Right lobe of liver (tissue), 6 donors: ENCODE measurements around the gene ZNF438. TPM values are rescaled to one million over a fixed set of nuclear protein-coding genes. Genes with fewer than 3 reads are reported as not detected.

Source experiments
- ATAC-seq, 4 donors: fragments of 200-7000 bp; cut with Tn5 transposase; one replicate each; pipeline ENCODE4 v1.9.1; 2020; ENCODE audit warnings: mild to moderate bottlenecking in 4 of 4, moderate library complexity in 4 of 4
- DNase-seq, 3 donors: peaks; one replicate each; pipeline ENCODE4 v3.0.0-alpha.2; 2020
- H3K27ac ChIP-seq, 3 donors: fragments of 200-600 bp; one replicate each; pipeline ENCODE4 v1.8.0; 2022
- H3K27me3 ChIP-seq, 2 donors: fragments of 200-600 bp; one replicate each; pipeline ENCODE4 v1.8.0; 2022
- H3K36me3 ChIP-seq, 4 donors: fragments of 200-600 bp; sonication (generic) in 1 of 4; one replicate each; pipeline versions ENCODE4 v1.5.1 to v1.8.0; 2017 to 2022; ENCODE audit warnings: control low read depth in 1 of 4
- H3K4me1 ChIP-seq, 4 donors: fragments of 200-600 bp; sonication (generic) in 1 of 4; one replicate each; pipeline versions ENCODE4 v1.5.1 to v1.8.0; 2017 to 2022; ENCODE audit warnings: control low read depth in 1 of 4
- H3K4me3 ChIP-seq, 3 donors: fragments of 200-600 bp; one replicate each; pipeline ENCODE4 v1.8.0; 2022
- H3K9me3 ChIP-seq, 4 donors: fragments of 200-600 bp; sonication (generic) in 1 of 4; one replicate each; pipeline versions ENCODE4 v1.5.1 to v1.8.0; 2017 to 2022; ENCODE audit warnings: control low read depth in 1 of 4
- POLR2A ChIP-seq: fragments of 450-650 bp; IDR thresholded peaks from one replicate; pipeline ENCODE4 v1.6.1; 2017; ENCODE audit warnings: antibody characterized with exemption, mild to moderate bottlenecking
- WGBS: methylation state at CpG from one replicate; pipeline ENCODE4 v1.1.6; 2018; ENCODE audit warnings: low coverage, low lambda C conversion rate; ENCODE audit not compliant: insufficient coverage; ENCODE audit errors: missing lambda C conversion rate; 5-methylcytosine and 5-hydroxymethylcytosine counted together
- intact Hi-C, 2 donors: fragments of 100-400 bp; cut with DNase I; formaldehyde crosslinking; loops; one replicate each; pipeline versions ENCODE4 v1.11.2 to v1.14.1; 2022
- total RNA-seq, 6 experiments: library from RNA; depleted of rRNA in 2 of 6; stranded (reverse); fragments of >200 nt in 2 of 6; fragmentation: NEBNext Ultra II Directional in 3 of 6; extraction: Animal tissue kit (Norgen Biotek cat#: 25700) in 3 of 6; gene quantifications; one replicate each; pipeline versions ENCODE4 v1.1.0 to v1.2.4, GENCODE V29; 2016 to 2023
- TF ChIP-seq, protein P1 (sequence below), 4 donors: fragments of 200-600 bp in 3 of 4; fragments of 450-650 bp in 1 of 4; IDR thresholded peaks; one replicate each; pipeline versions ENCODE4 v1.5.1 to v1.8.0; 2016 to 2022; ENCODE audit warnings: antibody characterized with exemption in 4 of 4, mild to moderate bottlenecking in 2 of 4
- donor health status: DM: no; HTN: yes; CAD: no.
- donor health status: DM: no; HTN: no; CAD: no.
- donor health status: DM: no; HTN: no; CAD: no.
- donor health status: DM: no; HTN: yes; CAD: no.
- donor health status: DM: no; HTN: yes; CAD: no.

The ZNF438 gene
- total RNA-seq, 6 experiments from 2014 or later, result 2.5 to 5.2 (median 3.3) TPM

DNA sequence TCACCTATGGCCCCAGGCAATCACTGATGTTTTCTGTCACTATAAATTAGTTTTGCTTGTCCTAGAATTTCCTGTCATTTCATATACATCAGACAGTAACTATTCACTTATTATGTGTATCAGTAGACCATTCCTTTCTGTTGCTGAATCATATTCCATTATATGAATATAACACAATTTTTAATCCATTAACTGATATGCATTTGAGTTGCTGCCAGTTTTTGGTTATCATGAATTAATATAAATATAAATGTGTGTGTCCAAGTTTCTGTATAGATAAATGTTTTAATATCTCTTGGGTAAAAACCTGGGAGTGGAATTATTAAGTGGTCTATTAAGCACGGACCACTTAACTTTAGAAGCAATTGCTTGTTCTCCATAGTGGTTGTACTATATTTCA lies 143.8 kb downstream of the ZNF438 start:
- TF ChIP-seq, protein P1, sequence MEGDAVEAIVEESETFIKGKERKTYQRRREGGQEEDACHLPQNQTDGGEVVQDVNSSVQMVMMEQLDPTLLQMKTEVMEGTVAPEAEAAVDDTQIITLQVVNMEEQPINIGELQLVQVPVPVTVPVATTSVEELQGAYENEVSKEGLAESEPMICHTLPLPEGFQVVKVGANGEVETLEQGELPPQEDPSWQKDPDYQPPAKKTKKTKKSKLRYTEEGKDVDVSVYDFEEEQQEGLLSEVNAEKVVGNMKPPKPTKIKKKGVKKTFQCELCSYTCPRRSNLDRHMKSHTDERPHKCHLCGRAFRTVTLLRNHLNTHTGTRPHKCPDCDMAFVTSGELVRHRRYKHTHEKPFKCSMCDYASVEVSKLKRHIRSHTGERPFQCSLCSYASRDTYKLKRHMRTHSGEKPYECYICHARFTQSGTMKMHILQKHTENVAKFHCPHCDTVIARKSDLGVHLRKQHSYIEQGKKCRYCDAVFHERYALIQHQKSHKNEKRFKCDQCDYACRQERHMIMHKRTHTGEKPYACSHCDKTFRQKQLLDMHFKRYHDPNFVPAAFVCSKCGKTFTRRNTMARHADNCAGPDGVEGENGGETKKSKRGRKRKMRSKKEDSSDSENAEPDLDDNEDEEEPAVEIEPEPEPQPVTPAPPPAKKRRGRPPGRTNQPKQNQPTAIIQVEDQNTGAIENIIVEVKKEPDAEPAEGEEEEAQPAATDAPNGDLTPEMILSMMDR (IDR thresholded peaks at IDR 0.05), result no peak
- no peak for TF ChIP-seq POLR2A
- H3K4me1 ChIP-seq, result no peaks in the 10 kb centered on the region
- H3K27me3 ChIP-seq, result no peaks in the 10 kb centered on the region
- 84% methylated on average over 1 of the region's 1 CpG for WGBS
- intact Hi-C loops, result no loop called here
- no peaks in the 10 kb centered on the region for H3K9me3 ChIP-seq
- H3K4me3 ChIP-seq, result no peak overlapping the region
- no peak for ATAC-seq
- H3K36me3 ChIP-seq, result no peaks in the 10 kb centered on the region
- DNase-seq, result no peak
- H3K27ac ChIP-seq, result no peak overlapping the region

DNA sequence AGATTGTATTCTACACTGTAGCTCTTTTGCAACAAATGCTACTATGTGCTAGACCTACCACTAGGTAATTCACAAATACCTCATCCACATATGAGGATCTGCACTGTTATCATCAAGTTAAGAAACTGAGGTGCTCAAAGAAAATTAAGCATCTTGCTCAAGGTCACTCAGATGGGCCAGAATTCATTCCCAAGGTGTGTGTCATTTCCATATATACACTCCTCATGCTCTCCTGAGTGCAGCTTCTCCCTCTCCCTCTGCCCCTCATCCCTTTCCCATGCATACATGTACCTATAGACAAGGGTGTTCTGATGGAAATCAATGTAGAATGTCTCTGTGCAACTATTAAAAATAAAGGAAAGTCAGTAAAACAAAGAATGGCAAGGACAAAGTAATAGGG lies 146.2 kb downstream of the ZNF438 start:
- no peaks in the 10 kb centered on the region for H3K9me3 ChIP-seq
- no peaks in the 10 kb centered on the region for H3K4me1 ChIP-seq
- H3K27ac ChIP-seq, result no peak overlapping the region
- no peak for TF ChIP-seq POLR2A
- TF ChIP-seq, protein P1 (IDR thresholded peaks at IDR 0.05), result no peak
- H3K36me3 ChIP-seq, result no peaks in the 10 kb centered on the region
- H3K27me3 ChIP-seq, result no peaks in the 10 kb centered on the region
- intact Hi-C loops, result no loop called here
- ATAC-seq (no peak), DNase-seq (no peak)
- H3K4me3 ChIP-seq, result no peak overlapping the region

DNA sequence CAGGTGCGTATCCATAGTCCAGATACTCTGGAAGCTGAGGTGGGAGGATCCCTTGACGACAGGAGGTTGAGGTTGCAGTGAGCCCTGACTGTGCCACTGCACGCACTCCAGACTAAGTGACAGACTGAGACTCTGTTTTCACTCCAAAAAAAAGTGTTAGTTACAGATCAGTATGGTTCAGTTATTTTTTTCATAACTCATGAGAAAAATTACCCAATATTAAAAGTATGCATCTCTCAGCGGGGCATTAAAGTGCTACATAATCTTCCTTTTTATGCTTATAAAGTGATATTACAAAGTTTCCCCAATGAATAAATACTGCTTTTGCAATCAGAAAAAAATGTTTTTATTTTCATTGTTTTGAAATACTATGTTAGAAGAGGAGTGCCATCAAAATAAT lies 147.9 kb downstream of the ZNF438 start:
- 71% methylated on average over 4 of the region's 4 CpGs for WGBS
- no peak for DNase-seq

DNA sequence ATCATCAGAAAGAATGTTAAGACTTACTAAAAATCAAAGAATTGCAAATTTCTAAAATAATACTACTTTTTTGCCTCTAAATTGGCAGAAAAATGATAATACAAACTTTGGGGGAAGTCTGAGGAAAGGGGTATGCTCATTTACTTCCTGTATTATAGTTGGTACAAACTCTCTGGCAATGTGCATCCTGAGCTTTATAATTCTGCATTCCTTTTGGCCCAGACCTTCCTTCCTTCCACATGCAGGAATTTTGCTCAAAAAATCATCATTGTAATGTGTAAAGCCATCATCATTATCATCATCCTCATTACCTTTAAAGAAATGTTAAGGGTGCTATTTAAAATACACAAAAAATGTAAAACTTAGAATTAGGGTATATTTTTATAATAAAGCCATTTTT lies 148.5 kb downstream of the ZNF438 start:
- TF ChIP-seq POLR2A, result no peak
- TF ChIP-seq, protein P1 (IDR thresholded peaks at IDR 0.05), result no peak
- no peaks in the 10 kb centered on the region for H3K4me1 ChIP-seq
- no peak for DNase-seq

More for the DNA sequence above, 147.9 kb downstream of the ZNF438 start:
- Histone ChIP-seq H3K4me1 (no peaks in the 10 kb centered on the region), H3K4me3 (no peak overlapping the region), H3K9me3 (no peaks in the 10 kb centered on the region), H3K27me3 (no peaks in the 10 kb centered on the region), H3K36me3 (no peaks in the 10 kb centered on the region), H3K27ac (no peak overlapping the region)
- ATAC-seq, result no peak
- intact Hi-C loops, result no loop called here
- TF ChIP-seq, protein P1 (IDR thresholded peaks at IDR 0.05), result no peak
- TF ChIP-seq POLR2A, result no peak

DNA sequence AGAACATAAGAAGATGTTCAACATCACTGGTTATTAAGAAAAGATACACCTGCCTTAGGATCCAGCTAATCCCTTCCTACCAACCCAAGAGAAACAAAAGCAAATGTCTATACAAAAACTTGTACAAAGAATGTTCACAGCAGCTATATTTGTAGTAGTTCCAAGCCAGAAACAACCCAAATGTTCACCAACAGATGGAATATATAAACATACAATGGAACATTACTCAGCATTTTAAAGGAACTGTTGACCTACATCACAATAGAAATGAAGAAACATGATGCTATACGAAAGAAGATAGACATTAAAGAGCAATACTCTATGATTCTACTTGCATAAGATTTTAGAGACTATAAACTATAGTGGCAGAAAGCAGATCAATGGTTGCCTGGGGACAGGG lies 149.4 kb downstream of the ZNF438 start:
- Histone ChIP-seq H3K27ac (no peak overlapping the region), H3K4me3 (no peak overlapping the region), H3K36me3 (no peaks in the 10 kb centered on the region), H3K9me3 (no peaks in the 10 kb centered on the region), H3K4me1 (no peaks in the 10 kb centered on the region), H3K27me3 (no peaks in the 10 kb centered on the region)
- TF ChIP-seq, protein P1 (IDR thresholded peaks at IDR 0.05), result no peak
- no peak for TF ChIP-seq POLR2A
- DNase-seq (no peak), ATAC-seq (no peak)
- WGBS, result 25% methylated on average over 1 of the region's 1 CpG
- intact Hi-C loops, result no loop called here

More for the DNA sequence above, 148.5 kb downstream of the ZNF438 start:
- H3K27me3 ChIP-seq, result no peaks in the 10 kb centered on the region
- ATAC-seq, result no peak
- H3K4me3 ChIP-seq, result no peak overlapping the region
- H3K9me3 ChIP-seq, result no peaks in the 10 kb centered on the region
- H3K36me3 ChIP-seq, result no peaks in the 10 kb centered on the region
- intact Hi-C loops, result no loop called here
- no peak overlapping the region for H3K27ac ChIP-seq
